Trophoblast cell (in vitro differentiated cells and primary cell): ENCODE data around the gene C17orf50.

Source experiments
- DNase-seq, 2 donors: peaks; one replicate each; pipeline ENCODE4 v3.0.0-alpha.2; 2016
- H2AFZ ChIP-seq: 2 replicates; pipeline ENCODE4 v1.6.1; 2013; ENCODE audit warnings: low read length, moderate library complexity, mild to moderate bottlenecking; ENCODE audit not compliant: insufficient read depth, poor library complexity
- H2AK5ac ChIP-seq: 2 replicates; pipeline ENCODE4 v1.6.1; 2013; ENCODE audit warnings: mild to moderate bottlenecking, low read length
- H2BK120ac ChIP-seq: 2 replicates; pipeline ENCODE4 v1.6.1; 2013; ENCODE audit warnings: low read length, mild to moderate bottlenecking, moderate library complexity; ENCODE audit not compliant: insufficient read depth, poor library complexity
- H2BK12ac ChIP-seq: 2 replicates; pipeline ENCODE4 v1.6.1; 2013; ENCODE audit warnings: mild to moderate bottlenecking, low read length, moderate library complexity
- H2BK5ac ChIP-seq: 2 replicates; pipeline ENCODE4 v1.6.1; 2013; ENCODE audit warnings: low read length, low read depth, moderate library complexity, mild to moderate bottlenecking; ENCODE audit not compliant: poor library complexity
- H3K14ac ChIP-seq: 2 replicates; pipeline ENCODE4 v1.6.1; 2013; ENCODE audit warnings: mild to moderate bottlenecking, low read length
- H3K18ac ChIP-seq: 2 replicates; pipeline ENCODE4 v1.6.1; 2013; ENCODE audit warnings: mild to moderate bottlenecking, low read length
- H3K23ac ChIP-seq: 2 replicates; pipeline ENCODE4 v1.6.1; 2013; ENCODE audit warnings: low read length
- H3K27ac ChIP-seq: 2 replicates; pipeline ENCODE4 v1.5.1; 2013; ENCODE audit warnings: low read depth, mild to moderate bottlenecking, inconsistent platforms, low read length, moderate library complexity
- H3K27me3 ChIP-seq: 2 replicates; pipeline ENCODE4 v1.6.1; 2013; ENCODE audit warnings: inconsistent platforms, mild to moderate bottlenecking, low read length, moderate library complexity; ENCODE audit not compliant: insufficient read depth
- H3K36me3 ChIP-seq, 2 experiments: 1 replicate in 1 of 2; 2 replicates in 1 of 2; pipeline ENCODE4 v1.6.1; 2013; ENCODE audit warnings: low read length in 2 of 2, mild to moderate bottlenecking in 2 of 2, moderate library complexity in 1 of 2; ENCODE audit not compliant: insufficient read depth in 2 of 2, control insufficient read depth in 1 of 2
- H3K4ac ChIP-seq: 2 replicates; pipeline ENCODE4 v1.6.1; 2013; ENCODE audit warnings: low read depth, mild to moderate bottlenecking, low read length, moderate library complexity
- H3K4me1 ChIP-seq, 2 experiments: 1 replicate in 1 of 2; 2 replicates in 1 of 2; pipeline ENCODE4 v1.6.1; 2013; ENCODE audit warnings: low read length in 2 of 2, mild to moderate bottlenecking in 2 of 2, moderate library complexity in 1 of 2; ENCODE audit not compliant: insufficient read depth in 2 of 2, control insufficient read depth in 1 of 2
- H3K4me2 ChIP-seq: 2 replicates; pipeline ENCODE4 v1.6.1; 2013; ENCODE audit warnings: inconsistent platforms, mild to moderate bottlenecking, low read length, moderate library complexity
- H3K4me3 ChIP-seq: 2 replicates; pipeline ENCODE4 v1.5.1; 2013; ENCODE audit warnings: mild to moderate bottlenecking, low read depth, low read length, inconsistent platforms
- H3K79me1 ChIP-seq: one replicate; pipeline ENCODE4 v1.6.1; 2013; ENCODE audit warnings: low read length
- H3K79me2 ChIP-seq: 2 replicates; pipeline ENCODE4 v1.6.1; 2013; ENCODE audit warnings: low read length, mild to moderate bottlenecking; ENCODE audit not compliant: control insufficient read depth, insufficient read depth, poor library complexity
- H3K9ac ChIP-seq: 2 replicates; pipeline ENCODE4 v1.6.1; 2013; ENCODE audit warnings: mild to moderate bottlenecking, low read length
- H3K9me3 ChIP-seq: 2 replicates; pipeline ENCODE4 v1.6.1; 2013; ENCODE audit warnings: low read depth, mild to moderate bottlenecking, control low read depth, inconsistent platforms, low read length; ENCODE audit not compliant: insufficient read depth
- H4K12ac ChIP-seq: 2 replicates; pipeline ENCODE4 v1.6.1; 2013; ENCODE audit warnings: low read depth, mild to moderate bottlenecking, low read length, moderate library complexity
- H4K8ac ChIP-seq: 2 replicates; pipeline ENCODE4 v1.6.1; 2013; ENCODE audit warnings: low read depth, mild to moderate bottlenecking, low read length, moderate library complexity
- H4K91ac ChIP-seq: one replicate; pipeline ENCODE4 v1.6.1; 2013; ENCODE audit warnings: low read depth, mild to moderate bottlenecking, low read length, moderate library complexity
- WGBS: extraction: QIAGEN DNeasy Blood & Tissue Kit; methylation state at CpG from one replicate; pipeline ENCODE4 v1.1.7; 2013; ENCODE audit warnings: missing lambda C conversion rate; ENCODE audit not compliant: insufficient read length, insufficient coverage; ENCODE audit errors: extremely low coverage; 5-methylcytosine and 5-hydroxymethylcytosine counted together

C17orf50 gene

DNA sequence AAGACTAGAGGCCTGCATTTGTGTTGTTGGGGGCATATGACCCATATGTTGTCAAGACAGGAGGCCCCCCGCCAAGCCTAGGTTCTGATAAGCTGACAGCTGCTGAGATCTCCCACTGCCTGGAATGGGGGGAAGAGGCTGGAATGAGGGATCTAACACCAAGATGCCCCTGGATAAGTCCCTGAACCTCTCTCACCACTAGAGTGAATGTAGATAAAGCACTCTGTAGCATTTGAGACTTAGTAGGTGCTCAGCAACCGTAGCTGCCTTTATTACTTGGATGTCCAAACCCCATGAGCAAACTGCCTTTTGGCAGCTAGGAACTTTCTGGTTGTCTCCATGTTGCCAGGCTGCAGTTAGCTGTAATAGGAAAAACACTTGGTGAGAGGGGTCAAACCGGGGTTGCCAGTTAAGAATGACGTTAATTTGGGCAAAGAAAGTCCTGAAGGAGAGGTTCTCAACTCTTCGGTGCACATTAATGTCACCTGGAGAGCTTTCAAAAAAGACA lies 33.7 kb upstream of the C17orf50 start:
- no peak overlapping the region for H3K4me3 ChIP-seq
- no peak overlapping the region for H3K4me2 ChIP-seq
- DNase-seq: no peak
- no peak overlapping the region for H2BK120ac ChIP-seq
- no peak overlapping the region for H2AK5ac ChIP-seq
- H3K4me1 ChIP-seq: peaks cover 10 to 27% of the 10 kb centered on the region in 2 experiments
- no peak overlapping the region for H3K14ac ChIP-seq
- no peak overlapping the region for H3K9ac ChIP-seq
- no peak overlapping the region for H3K18ac ChIP-seq
- H3K79me2 ChIP-seq: peaks cover 1% of the 10 kb centered on the region
- H4K8ac ChIP-seq: no peak overlapping the region
- H3K23ac ChIP-seq: no peak overlapping the region
- peaks cover 2 to 12% of the 10 kb centered on the region in 2 experiments for H3K36me3 ChIP-seq
- no peak overlapping the region for H4K91ac ChIP-seq
- H3K27me3 ChIP-seq: no peaks in the 10 kb centered on the region
- H4K12ac ChIP-seq: no peak overlapping the region
- no peak overlapping the region for H2BK12ac ChIP-seq
- no peaks in the 10 kb centered on the region for H3K9me3 ChIP-seq
- WGBS: no CpG with 5 or more reads among the region's 5 CpGs
- no peak overlapping the region for H3K27ac ChIP-seq
- H2BK5ac ChIP-seq: no peak overlapping the region
- no peak overlapping the region for H2AFZ ChIP-seq
- H3K4ac ChIP-seq: no peak overlapping the region
- H3K79me1 ChIP-seq: no peaks in the 10 kb centered on the region

DNA sequence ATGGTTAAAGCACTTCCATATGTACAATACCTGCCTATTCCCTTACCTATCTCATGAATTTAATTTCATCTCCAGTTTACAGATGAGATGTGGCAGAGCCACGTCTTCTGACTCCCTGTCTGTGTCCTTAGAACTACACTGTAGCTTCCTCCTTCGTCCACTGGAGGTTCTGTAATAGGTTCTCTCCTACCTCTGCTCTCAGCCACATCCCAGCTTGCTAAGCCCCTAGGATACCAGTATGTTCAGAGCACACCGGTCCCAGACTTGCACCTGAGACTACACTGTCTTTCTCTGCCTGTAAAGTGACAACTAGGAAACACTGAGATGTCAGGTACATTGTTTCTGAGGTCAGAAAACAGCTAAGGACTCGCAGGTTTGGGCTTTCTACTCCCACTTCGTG lies 33.1 kb upstream of the C17orf50 start:
- no peak overlapping the region for H3K18ac ChIP-seq
- H3K23ac ChIP-seq: no peak overlapping the region
- no CpG with 5 or more reads among the region's 5 CpGs for WGBS
- no peak overlapping the region for H4K12ac ChIP-seq
- H4K8ac ChIP-seq: no peak overlapping the region
- no peak overlapping the region for H3K4ac ChIP-seq
- no peak overlapping the region for H3K4me2 ChIP-seq
- H3K79me1 ChIP-seq: no peaks in the 10 kb centered on the region
- peaks cover 13 to 33% of the 10 kb centered on the region in 2 experiments for H3K4me1 ChIP-seq
- H2AK5ac ChIP-seq: no peak overlapping the region
- H2AFZ ChIP-seq: no peak overlapping the region
- H2BK12ac ChIP-seq: no peak overlapping the region
- no peak overlapping the region for H3K14ac ChIP-seq
- H3K79me2 ChIP-seq: peaks cover 2% of the 10 kb centered on the region
- H3K27me3 ChIP-seq: no peaks in the 10 kb centered on the region
- H3K4me3 ChIP-seq: no peak overlapping the region
- H4K91ac ChIP-seq: no peak overlapping the region
- no peak overlapping the region for H3K27ac ChIP-seq
- no peak overlapping the region for H3K9ac ChIP-seq
- H3K36me3 ChIP-seq: peaks cover 2 to 12% of the 10 kb centered on the region in 2 experiments
- H2BK120ac ChIP-seq: no peak overlapping the region
- no peaks in the 10 kb centered on the region for H3K9me3 ChIP-seq
- H2BK5ac ChIP-seq: no peak overlapping the region
- no peak for DNase-seq

DNA sequence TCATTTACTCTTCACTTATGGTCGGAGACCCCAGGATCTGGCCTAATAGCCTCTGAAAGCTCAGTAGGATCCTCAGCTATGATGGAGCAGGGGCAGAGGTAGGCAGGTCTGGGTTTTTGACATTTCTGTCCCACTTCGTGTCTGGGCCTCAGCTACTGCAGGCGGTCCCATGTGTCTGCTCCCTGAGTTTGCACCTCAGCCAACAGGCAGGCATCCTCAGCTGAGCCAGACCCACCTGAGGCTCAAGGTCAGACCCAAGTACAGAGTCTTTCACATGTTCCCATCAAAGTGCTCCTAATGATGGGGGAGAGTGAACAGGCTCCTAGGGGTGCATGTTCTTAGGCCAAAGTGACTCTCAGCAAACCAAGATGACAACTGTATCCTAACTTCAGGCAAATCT lies 32.1 kb upstream of the C17orf50 start:
- Histone ChIP-seq H2AK5ac (no peak overlapping the region), H2BK5ac (no peak overlapping the region), H3K4ac (no peak overlapping the region), H3K27ac (no peak overlapping the region), H3K27me3 (no peaks in the 10 kb centered on the region), H2BK12ac (no peak overlapping the region), H3K9ac (no peak overlapping the region), H3K4me3 (no peak overlapping the region), H3K36me3 (peaks cover 2 to 10% of the 10 kb centered on the region in 2 experiments), H2BK120ac (no peak overlapping the region), H3K18ac (no peak overlapping the region), H4K91ac (no peak overlapping the region), H4K12ac (no peak overlapping the region), H3K14ac (no peak overlapping the region), H3K79me2 (peaks cover 2% of the 10 kb centered on the region), H4K8ac (no peak overlapping the region), H3K79me1 (no peaks in the 10 kb centered on the region), H3K4me1 (peaks cover 19 to 41% of the 10 kb centered on the region in 2 experiments), H3K9me3 (no peaks in the 10 kb centered on the region), H2AFZ (no peak overlapping the region), H3K4me2 (no peak overlapping the region), H3K23ac (no peak overlapping the region)
- DNase-seq: no peak
- no CpG with 5 or more reads among the region's 3 CpGs for WGBS

DNA sequence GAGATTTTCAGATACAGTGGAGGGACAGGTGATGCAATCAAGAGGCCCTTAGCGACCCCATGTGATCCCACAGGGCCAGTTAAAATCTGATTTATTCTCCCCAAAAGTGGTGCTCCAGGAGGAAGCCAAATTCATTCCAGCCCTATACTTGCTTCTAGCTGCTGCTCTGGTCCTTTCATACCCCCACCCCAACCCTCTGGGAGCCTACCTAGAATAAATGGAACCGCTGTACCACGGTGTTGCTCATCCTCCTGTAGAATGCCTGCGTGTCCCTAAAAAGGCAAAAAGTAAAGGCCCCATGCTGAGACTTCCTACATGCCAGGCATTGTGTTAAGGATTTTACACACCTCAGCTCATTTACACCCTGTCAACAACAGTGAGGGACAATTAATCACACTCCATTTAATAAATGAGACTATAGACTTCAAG lies 31.3 kb upstream of the C17orf50 start:
- Histone ChIP-seq H3K27ac (no peak overlapping the region), H3K4me1 (peaks cover 22 to 45% of the 10 kb centered on the region in 2 experiments), H3K18ac (no peak overlapping the region), H4K91ac (no peak overlapping the region), H2BK120ac (no peak overlapping the region), H2BK5ac (no peak overlapping the region), H3K79me1 (no peaks in the 10 kb centered on the region), H4K8ac (no peak overlapping the region), H4K12ac (no peak overlapping the region), H3K9ac (no peak overlapping the region), H2BK12ac (no peak overlapping the region), H3K27me3 (no peaks in the 10 kb centered on the region), H3K9me3 (no peaks in the 10 kb centered on the region), H3K4ac (no peak overlapping the region), H3K4me3 (no peak overlapping the region), H3K14ac (no peak overlapping the region), H3K79me2 (peaks cover 2% of the 10 kb centered on the region), H3K36me3 (peaks cover 2 to 7% of the 10 kb centered on the region in 2 experiments), H2AFZ (no peak overlapping the region), H3K4me2 (no peak overlapping the region), H2AK5ac (no peak overlapping the region), H3K23ac (no peak overlapping the region)
- no CpG with 5 or more reads among the region's 4 CpGs for WGBS
- no peak for DNase-seq
